ENCODE results near the gene NGB.

The NGB gene

GRCh38 chr14:77245820-77246219, 25.2 kb downstream of the NGB start:
- H3K27ac ChIP-seq, result no peak overlapping the region
- TF ChIP-seq CTCF (conservative IDR thresholded peaks at IDR 0.05; ENCODE audit: low read depth), result no peak
- DNase-seq (ENCODE audit: low spot score), result no peak
- POLR2A ChIA-PET (ENCODE audit: low non-redundant PET), result no interaction called here
- CTCF ChIA-PET, result interaction anchor here (0.7 kb wide), 1 partner anchor 229 kb away, joined by 3 read pairs; no protein-coding TSS in a partner anchor

DNA sequence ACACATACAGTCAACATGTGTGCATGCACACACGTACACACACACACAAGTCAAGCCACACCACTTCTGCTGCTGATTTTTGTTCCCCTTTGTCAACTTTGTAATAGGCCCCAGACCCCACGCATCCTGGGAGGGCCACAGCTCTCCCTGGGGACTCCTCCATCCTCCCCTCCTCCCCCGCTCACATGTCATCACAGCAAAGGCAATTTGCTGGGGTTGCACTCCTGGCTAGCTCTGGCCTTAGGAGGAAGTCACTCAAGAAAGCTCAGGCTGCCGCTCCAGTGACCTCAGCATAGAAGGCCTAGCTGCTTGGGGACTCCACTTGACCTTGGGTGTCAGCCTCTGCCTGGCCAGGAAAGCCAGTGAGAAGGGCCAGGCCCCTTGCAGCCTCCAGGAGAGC, 27.2 kb downstream of the NGB start:
- CTCF ChIA-PET, result no interaction called here
- no peak overlapping the region for H3K27ac ChIP-seq
- no peak for DNase-seq (ENCODE audit: low spot score)
- no peak for TF ChIP-seq CTCF (conservative IDR thresholded peaks at IDR 0.05; ENCODE audit: low read depth)
- POLR2A ChIA-PET (ENCODE audit: low non-redundant PET), result no interaction called here

DNA sequence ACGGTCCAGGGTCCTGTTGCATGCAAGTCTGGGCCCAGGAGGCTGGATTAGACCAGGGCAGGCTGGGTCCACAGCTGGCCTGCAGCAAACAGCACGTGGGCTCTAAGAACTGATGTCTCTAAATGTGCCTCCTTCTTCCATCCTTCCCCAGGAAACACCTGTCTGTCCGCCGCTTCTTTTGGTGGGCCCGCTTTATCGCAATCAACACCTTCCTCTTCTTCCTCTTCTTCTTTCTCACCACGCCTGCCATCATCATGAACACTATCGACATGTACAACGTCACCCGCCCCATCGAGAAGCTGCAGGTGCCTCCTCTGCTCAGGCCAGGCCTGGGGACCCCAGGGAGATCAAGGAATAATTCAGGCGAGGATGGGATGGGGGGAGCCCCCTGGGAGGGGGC, 28.3 kb downstream of the NGB start:
- no peak for DNase-seq (ENCODE audit: low spot score)
- no peak overlapping the region for H3K27ac ChIP-seq
- POLR2A ChIA-PET (ENCODE audit: low non-redundant PET), result no interaction called here
- no peak for TF ChIP-seq CTCF (conservative IDR thresholded peaks at IDR 0.05; ENCODE audit: low read depth)
- CTCF ChIA-PET, result no interaction called here

GRCh38 chr14:77241955-77242354, 29.1 kb downstream of the NGB start:
- ChIA-PET CTCF (interaction anchor here (0.9 kb wide), 1 partner anchor 90 kb away, joined by 3 read pairs; no protein-coding TSS in a partner anchor), POLR2A (ENCODE audit: low non-redundant PET) (no interaction called here)
- no peak overlapping the region for H3K27ac ChIP-seq
- DNase-seq (ENCODE audit: low spot score), result peak; percentile 15
- TF ChIP-seq CTCF (conservative IDR thresholded peaks at IDR 0.05; ENCODE audit: low read depth), result no peak

- CTCF ChIA-PET, result no interaction called here
- no peak for TF ChIP-seq CTCF (conservative IDR thresholded peaks at IDR 0.05; ENCODE audit: low read depth)
- POLR2A ChIA-PET (ENCODE audit: low non-redundant PET), result no interaction called here
- DNase-seq (ENCODE audit: low spot score), result no peak
- H3K27ac ChIP-seq, result no peak overlapping the region
Observed at GRCh38 chr14:77240336-77240915, 30.6 kb downstream of the NGB start.

DNA sequence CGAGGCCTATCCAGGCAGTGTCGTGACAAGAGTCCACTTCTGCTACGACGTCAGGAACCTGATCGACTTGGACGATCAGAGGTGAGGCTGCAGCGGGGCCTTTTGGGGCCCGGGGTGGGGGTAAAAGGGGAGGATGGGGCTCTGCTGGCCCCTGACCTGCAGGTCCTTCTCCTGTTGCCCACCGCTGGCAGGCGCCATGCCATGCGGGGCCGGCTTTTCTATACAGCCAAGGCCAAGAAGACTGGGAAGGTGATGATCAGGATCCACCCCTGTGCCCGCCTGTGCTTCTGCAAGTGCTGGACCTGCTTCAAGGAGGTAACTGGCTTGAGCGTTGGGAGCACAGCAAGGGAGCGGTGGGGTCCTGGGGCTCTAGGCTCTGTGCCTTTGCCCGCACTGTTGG, 31.6 kb downstream of the NGB start:
- DNase-seq (ENCODE audit: low spot score), result no peak
- H3K27ac ChIP-seq, result no peak overlapping the region
- TF ChIP-seq CTCF (conservative IDR thresholded peaks at IDR 0.05; ENCODE audit: low read depth), result no peak
- CTCF ChIA-PET, result no interaction called here
- POLR2A ChIA-PET (ENCODE audit: low non-redundant PET), result no interaction called here

DNA sequence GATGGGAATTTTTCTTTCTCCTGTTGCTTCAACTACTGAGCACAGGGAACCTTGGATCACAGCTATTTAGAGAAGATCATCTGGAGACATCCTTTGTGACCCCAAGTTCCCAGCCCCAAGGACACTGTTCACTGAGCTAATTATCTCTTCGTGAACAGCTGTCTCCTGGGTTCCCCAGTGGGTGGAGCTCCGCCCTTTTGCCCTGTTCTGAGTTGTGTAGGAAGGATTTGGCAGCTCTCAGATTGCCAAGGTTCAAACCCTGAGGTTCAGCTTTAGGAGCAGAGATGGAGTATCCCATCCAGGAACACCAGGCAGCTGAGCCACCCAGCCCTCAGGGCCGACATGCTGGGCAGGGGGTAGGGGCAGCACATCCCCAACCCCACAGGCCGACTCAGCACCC, 32.0 kb downstream of the NGB start:
- H3K27ac ChIP-seq, result no peak overlapping the region
- no peak for DNase-seq (ENCODE audit: low spot score)
- CTCF ChIA-PET, result no interaction called here
- TF ChIP-seq CTCF (conservative IDR thresholded peaks at IDR 0.05; ENCODE audit: low read depth), result no peak
- POLR2A ChIA-PET (ENCODE audit: low non-redundant PET), result no interaction called here
